ENCODE data around the gene RBBP8. TPM values are rescaled to one million over a fixed set of nuclear protein-coding genes. Genes with fewer than 3 reads are reported as not detected.

RBBP8 gene
- polyA plus RNA-seq, 1 donor from 2014 or later, result 10.8 TPM

GRCh38 chr18:22999647-23000046 lies 66.5 kb downstream of the RBBP8 start:
- Mint-ChIP-seq H3K27ac (no peak overlapping the region), H3K36me3 (peaks cover 10% of the 10 kb centered on the region), H3K9me3 (no peaks in the 10 kb centered on the region), H3K27me3 (no peaks in the 10 kb centered on the region), H3K4me1 (no peaks in the 10 kb centered on the region), H3K4me3 (no peak overlapping the region)

- H3K36me3 Mint-ChIP-seq, result peaks cover 13% of the 10 kb centered on the region
- no peaks in the 10 kb centered on the region for H3K27me3 Mint-ChIP-seq
- no peak overlapping the region for H3K27ac Mint-ChIP-seq
- no peak overlapping the region for H3K4me3 Mint-ChIP-seq
- H3K4me1 Mint-ChIP-seq, result no peaks in the 10 kb centered on the region
- H3K9me3 Mint-ChIP-seq, result no peaks in the 10 kb centered on the region
These were observed 70.2 kb downstream of the RBBP8 start for GRCh38 chr18:23003289-23003688.

- H3K27me3 Mint-ChIP-seq, result no peaks in the 10 kb centered on the region
- H3K9me3 Mint-ChIP-seq, result no peaks in the 10 kb centered on the region
- no peaks in the 10 kb centered on the region for H3K4me1 Mint-ChIP-seq
- no peak overlapping the region for H3K27ac Mint-ChIP-seq
- H3K36me3 Mint-ChIP-seq, result peaks cover 7% of the 10 kb centered on the region
- no peak overlapping the region for H3K4me3 Mint-ChIP-seq
These were observed 79.1 kb downstream of the RBBP8 start for GRCh38 chr18:23012249-23012648.

GRCh38 chr18:23020555-23021294 lies 87.6 kb downstream of the RBBP8 start:
- Mint-ChIP-seq H3K27ac (peak overlapping the region in 1 of 3 donors; percentile 12), H3K4me3 (peak overlapping the region in 2 of 4 donors; percentile 56 to 65), H3K9me3 (no peaks in the 10 kb centered on the region), H3K27me3 (no peaks in the 10 kb centered on the region), H3K4me1 (peaks cover 6 to 15% (median 7%) of the 10 kb centered on the region in 3 donors), H3K36me3 (peaks cover 5% of the 10 kb centered on the region)

GRCh38 chr18:23021623-23022022 lies 88.5 kb downstream of the RBBP8 start:
- Mint-ChIP-seq H3K4me1 (peaks cover 6 to 15% (median 7%) of the 10 kb centered on the region in 3 donors), H3K36me3 (peaks cover 7% of the 10 kb centered on the region), H3K27ac (no peak overlapping the region), H3K27me3 (no peaks in the 10 kb centered on the region), H3K4me3 (no peak overlapping the region), H3K9me3 (no peaks in the 10 kb centered on the region)

- Mint-ChIP-seq H3K36me3 (peaks cover 4% of the 10 kb centered on the region), H3K27me3 (no peaks in the 10 kb centered on the region), H3K27ac (no peak overlapping the region), H3K4me1 (no peaks in the 10 kb centered on the region), H3K4me3 (no peak overlapping the region), H3K9me3 (no peaks in the 10 kb centered on the region)
These were observed 99.0 kb downstream of the RBBP8 start for GRCh38 chr18:23032030-23032582.

- Mint-ChIP-seq H3K36me3 (no peaks in the 10 kb centered on the region), H3K27ac (no peak overlapping the region), H3K27me3 (no peaks in the 10 kb centered on the region), H3K9me3 (no peaks in the 10 kb centered on the region), H3K4me1 (no peaks in the 10 kb centered on the region), H3K4me3 (no peak overlapping the region)
These were observed 99.9 kb downstream of the RBBP8 start for GRCh38 chr18:23033056-23033455.

- H3K4me3 Mint-ChIP-seq, result no peak overlapping the region
- no peak overlapping the region for H3K27ac Mint-ChIP-seq
- H3K4me1 Mint-ChIP-seq, result no peaks in the 10 kb centered on the region
- no peaks in the 10 kb centered on the region for H3K36me3 Mint-ChIP-seq
- peaks cover 1% of the 10 kb centered on the region for H3K27me3 Mint-ChIP-seq
- no peaks in the 10 kb centered on the region for H3K9me3 Mint-ChIP-seq
These were observed 103.6 kb downstream of the RBBP8 start for GRCh38 chr18:23036660-23037201.

- H3K27me3 Mint-ChIP-seq, result peaks cover 1% of the 10 kb centered on the region
- no peak overlapping the region for H3K27ac Mint-ChIP-seq
- H3K9me3 Mint-ChIP-seq, result no peaks in the 10 kb centered on the region
- peaks cover 2% of the 10 kb centered on the region for H3K36me3 Mint-ChIP-seq
- H3K4me3 Mint-ChIP-seq, result no peak overlapping the region
- H3K4me1 Mint-ChIP-seq, result no peaks in the 10 kb centered on the region
These were observed 104.5 kb downstream of the RBBP8 start for GRCh38 chr18:23037646-23038045.

- Mint-ChIP-seq H3K4me1 (no peaks in the 10 kb centered on the region), H3K27me3 (peaks cover 3% of the 10 kb centered on the region), H3K9me3 (no peaks in the 10 kb centered on the region), H3K27ac (no peak overlapping the region), H3K36me3 (peaks cover 2% of the 10 kb centered on the region), H3K4me3 (no peak overlapping the region)
These were observed 105.6 kb downstream of the RBBP8 start for GRCh38 chr18:23038712-23039111.

- Mint-ChIP-seq H3K4me1 (no peaks in the 10 kb centered on the region), H3K27ac (no peak overlapping the region), H3K36me3 (peaks cover 2% of the 10 kb centered on the region), H3K27me3 (peaks cover 6% of the 10 kb centered on the region), H3K9me3 (no peaks in the 10 kb centered on the region), H3K4me3 (no peak overlapping the region)
These were observed 109.0 kb downstream of the RBBP8 start for GRCh38 chr18:23042133-23042532.

- H3K4me1 Mint-ChIP-seq, result no peaks in the 10 kb centered on the region
- no peak overlapping the region for H3K27ac Mint-ChIP-seq
- peaks cover 2% of the 10 kb centered on the region for H3K36me3 Mint-ChIP-seq
- H3K27me3 Mint-ChIP-seq, result peaks cover 6% of the 10 kb centered on the region
- no peak overlapping the region for H3K4me3 Mint-ChIP-seq
- H3K9me3 Mint-ChIP-seq, result no peaks in the 10 kb centered on the region
These were observed 110.8 kb downstream of the RBBP8 start for GRCh38 chr18:23043803-23044376.

GRCh38 chr18:23049698-23050373 lies 116.7 kb downstream of the RBBP8 start:
- H3K4me3 Mint-ChIP-seq, result no peak overlapping the region
- H3K9me3 Mint-ChIP-seq, result no peaks in the 10 kb centered on the region
- peaks cover 8% of the 10 kb centered on the region for H3K27me3 Mint-ChIP-seq
- H3K4me1 Mint-ChIP-seq, result no peaks in the 10 kb centered on the region
- H3K36me3 Mint-ChIP-seq, result no peaks in the 10 kb centered on the region
- no peak overlapping the region for H3K27ac Mint-ChIP-seq

- H3K4me3 Mint-ChIP-seq, result no peak overlapping the region
- no peaks in the 10 kb centered on the region for H3K36me3 Mint-ChIP-seq
- no peaks in the 10 kb centered on the region for H3K4me1 Mint-ChIP-seq
- peaks cover 14% of the 10 kb centered on the region for H3K27me3 Mint-ChIP-seq
- no peak overlapping the region for H3K27ac Mint-ChIP-seq
- H3K9me3 Mint-ChIP-seq, result no peaks in the 10 kb centered on the region
These were observed 120.8 kb downstream of the RBBP8 start for GRCh38 chr18:23053776-23054457.

GRCh38 chr18:23054553-23054952 lies 121.4 kb downstream of the RBBP8 start:
- H3K36me3 Mint-ChIP-seq, result no peaks in the 10 kb centered on the region
- peaks cover 16% of the 10 kb centered on the region for H3K27me3 Mint-ChIP-seq
- no peaks in the 10 kb centered on the region for H3K4me1 Mint-ChIP-seq
- H3K4me3 Mint-ChIP-seq, result no peak overlapping the region
- H3K27ac Mint-ChIP-seq, result no peak overlapping the region
- no peaks in the 10 kb centered on the region for H3K9me3 Mint-ChIP-seq
